ENCODE results near the gene TMEM191C.

GRCh38 chr22:21445437-21446127 is 21.6 kb upstream of the TMEM191C start:
- no peak for TF ChIP-seq CTCF (IDR thresholded peaks at IDR 0.05; ENCODE audit: low read length)
- TF ChIP-seq EZH2 (IDR thresholded peaks at IDR 0.05; ENCODE audit: borderline replicate concordance, low read length): no peak
